Measurements from ENCODE around the gene TTC3. TPM values are rescaled to one million over a fixed set of nuclear protein-coding genes. Genes with fewer than 3 reads are reported as not detected.

The TTC3 gene
- total RNA-seq, 2 experiments from 2014 or later: 141 to 142 TPM

GRCh38 chr21:37146320-37147235 lies 73.5 kb downstream of the TTC3 start:
- H3K36me3 ChIP-seq (ENCODE audit: insufficient read depth, low read length): peaks cover 52% of the 10 kb centered on the region
- Mint-ChIP-seq H3K27ac (no peak overlapping the region), H3K4me1 (ENCODE audit: low read depth) (no peaks in the 10 kb centered on the region), H3K9me3 (no peaks in the 10 kb centered on the region), H3K4me3 (no peak overlapping the region), H3K27me3 (no peaks in the 10 kb centered on the region), H3K36me3 (ENCODE audit: low read depth) (peaks cover 95% of the 10 kb centered on the region)
- CTCF ChIA-PET: no interaction called here
- TF ChIP-seq CTCF (IDR thresholded peaks at IDR 0.05): no peak
- no peak overlapping the region for H3K27ac ChIP-seq (ENCODE audit: low read depth in 1 of 2, low read length in 2 of 2)
- POLR2A ChIA-PET: no interaction called here
- DNase-seq: no peak
- intact Hi-C loops (cut with DNase I, micrococcal nuclease): no loop called here
- no peak for ATAC-seq (ENCODE audit: poor library complexity)
- H3K4me3 ChIP-seq (ENCODE audit: low read length): no peak overlapping the region
- no peaks in the 10 kb centered on the region for H3K9me3 ChIP-seq (ENCODE audit: control insufficient read depth in 1 of 2, insufficient read depth in 1 of 2, low read length in 2 of 2)
- no peaks in the 10 kb centered on the region for H3K4me1 ChIP-seq (ENCODE audit: insufficient read depth, low read length)
- no peaks in the 10 kb centered on the region for H3K27me3 ChIP-seq (ENCODE audit: control insufficient read depth in 1 of 2, insufficient read depth in 2 of 2, low read length in 2 of 2)

- H3K9me3 Mint-ChIP-seq: no peaks in the 10 kb centered on the region
- Histone ChIP-seq H3K27me3 (ENCODE audit: control insufficient read depth in 1 of 2, insufficient read depth in 2 of 2, low read length in 2 of 2) (no peaks in the 10 kb centered on the region), H3K9me3 (ENCODE audit: control insufficient read depth in 1 of 2, insufficient read depth in 1 of 2, low read length in 2 of 2) (no peaks in the 10 kb centered on the region), H3K4me3 (ENCODE audit: low read length) (no peak overlapping the region), H3K4me1 (ENCODE audit: insufficient read depth, low read length) (no peaks in the 10 kb centered on the region), H3K27ac (ENCODE audit: low read depth in 1 of 2, low read length in 2 of 2) (no peak overlapping the region), H3K36me3 (ENCODE audit: insufficient read depth, low read length) (peaks cover 76% of the 10 kb centered on the region)
- peaks cover 97% of the 10 kb centered on the region for H3K36me3 Mint-ChIP-seq (ENCODE audit: low read depth)
- H3K4me3 Mint-ChIP-seq: no peak overlapping the region
- ATAC-seq (ENCODE audit: poor library complexity) (no peak), DNase-seq (no peak)
- CTCF ChIA-PET: no interaction called here
- H3K4me1 Mint-ChIP-seq (ENCODE audit: low read depth): no peaks in the 10 kb centered on the region
- TF ChIP-seq CTCF (IDR thresholded peaks at IDR 0.05): no peak
- POLR2A ChIA-PET: no interaction called here
- H3K27me3 Mint-ChIP-seq: no peaks in the 10 kb centered on the region
- H3K27ac Mint-ChIP-seq: no peak overlapping the region
- intact Hi-C loops (cut with DNase I, micrococcal nuclease): no loop called here
Measured at GRCh38 chr21:37149411-37149810, 76.4 kb downstream of the TTC3 start.

GRCh38 chr21:37153196-37153934 lies 80.3 kb downstream of the TTC3 start:
- peaks cover 92% of the 10 kb centered on the region for H3K36me3 Mint-ChIP-seq (ENCODE audit: low read depth)
- no peak overlapping the region for H3K27ac Mint-ChIP-seq
- Histone ChIP-seq H3K27ac (ENCODE audit: low read depth in 1 of 2, low read length in 2 of 2) (no peak overlapping the region), H3K4me3 (ENCODE audit: low read length) (no peak overlapping the region), H3K27me3 (ENCODE audit: control insufficient read depth in 1 of 2, insufficient read depth in 2 of 2, low read length in 2 of 2) (no peaks in the 10 kb centered on the region), H3K9me3 (ENCODE audit: control insufficient read depth in 1 of 2, insufficient read depth in 1 of 2, low read length in 2 of 2) (no peaks in the 10 kb centered on the region), H3K36me3 (ENCODE audit: insufficient read depth, low read length) (peaks cover 66% of the 10 kb centered on the region), H3K4me1 (ENCODE audit: insufficient read depth, low read length) (no peaks in the 10 kb centered on the region)
- ATAC-seq (ENCODE audit: poor library complexity): no peak
- no peaks in the 10 kb centered on the region for H3K4me1 Mint-ChIP-seq (ENCODE audit: low read depth)
- no peaks in the 10 kb centered on the region for H3K9me3 Mint-ChIP-seq
- H3K27me3 Mint-ChIP-seq: no peaks in the 10 kb centered on the region
- no peak overlapping the region for H3K4me3 Mint-ChIP-seq
- TF ChIP-seq CTCF (IDR thresholded peaks at IDR 0.05): no peak
- DNase-seq: no peak
- ChIA-PET POLR2A (no interaction called here), CTCF (no interaction called here)
- intact Hi-C loops (cut with DNase I, micrococcal nuclease): no loop called here

Data from CD4-positive, alpha-beta T cell (primary cell).